Body of pancreas (tissue), 4 donors: ENCODE data around the gene DEDD.

ENCODE experiments used
- POLR2A ChIP-seq, 3 donors: fragments of 450-650 bp; IDR thresholded peaks; one replicate each; pipeline ENCODE4 v1.6.1; 2016; ENCODE audit warnings: antibody characterized with exemption in 3 of 3, mild to moderate bottlenecking in 2 of 3
- TF ChIP-seq, protein P1 (sequence below), 7 experiments: fragments of 450-650 bp in 4 of 7; fragments of 200-600 bp in 3 of 7; sonication (generic) in 3 of 7; IDR thresholded peaks; one replicate each; pipeline ENCODE4 v1.5.1; 2016 to 2019; ENCODE audit warnings: antibody characterized with exemption in 7 of 7

GRCh38 chr1:161091796-161092507, 40.5 kb downstream of the DEDD start:
- TF ChIP-seq POLR2A (IDR thresholded peaks at IDR 0.05) = no peak
- TF ChIP-seq, protein P1, sequence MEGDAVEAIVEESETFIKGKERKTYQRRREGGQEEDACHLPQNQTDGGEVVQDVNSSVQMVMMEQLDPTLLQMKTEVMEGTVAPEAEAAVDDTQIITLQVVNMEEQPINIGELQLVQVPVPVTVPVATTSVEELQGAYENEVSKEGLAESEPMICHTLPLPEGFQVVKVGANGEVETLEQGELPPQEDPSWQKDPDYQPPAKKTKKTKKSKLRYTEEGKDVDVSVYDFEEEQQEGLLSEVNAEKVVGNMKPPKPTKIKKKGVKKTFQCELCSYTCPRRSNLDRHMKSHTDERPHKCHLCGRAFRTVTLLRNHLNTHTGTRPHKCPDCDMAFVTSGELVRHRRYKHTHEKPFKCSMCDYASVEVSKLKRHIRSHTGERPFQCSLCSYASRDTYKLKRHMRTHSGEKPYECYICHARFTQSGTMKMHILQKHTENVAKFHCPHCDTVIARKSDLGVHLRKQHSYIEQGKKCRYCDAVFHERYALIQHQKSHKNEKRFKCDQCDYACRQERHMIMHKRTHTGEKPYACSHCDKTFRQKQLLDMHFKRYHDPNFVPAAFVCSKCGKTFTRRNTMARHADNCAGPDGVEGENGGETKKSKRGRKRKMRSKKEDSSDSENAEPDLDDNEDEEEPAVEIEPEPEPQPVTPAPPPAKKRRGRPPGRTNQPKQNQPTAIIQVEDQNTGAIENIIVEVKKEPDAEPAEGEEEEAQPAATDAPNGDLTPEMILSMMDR (IDR thresholded peaks at IDR 0.05) = no peak
